DMS79 (cell line): ENCODE results near the gene LACRT.

Experiments
- DNase-seq: peaks from one replicate; lab custom pipeline; 2025; lab: John Stamatoyannopoulos, UW

The LACRT gene

DNA sequence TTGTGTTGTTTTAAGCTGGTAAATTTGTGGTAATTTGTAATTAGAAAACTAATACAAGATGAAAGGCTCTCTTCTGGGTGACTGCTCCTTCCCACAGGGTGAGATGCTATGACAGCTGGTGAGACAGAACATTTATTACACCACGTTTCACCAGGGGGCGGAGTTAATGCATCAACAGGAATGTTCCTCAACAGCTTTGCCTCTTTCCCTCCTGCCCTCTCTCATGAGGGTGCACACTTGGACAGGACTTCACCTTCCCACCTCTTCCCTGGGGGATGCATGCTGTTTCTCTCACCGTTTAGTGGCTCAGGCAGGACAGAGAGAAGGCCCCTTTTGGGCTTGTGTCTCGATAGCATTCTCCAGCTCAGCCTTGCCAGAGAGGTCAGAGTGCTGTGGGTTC lies 32.9 kb downstream of the LACRT start:
- DNase-seq: no peak

DNA sequence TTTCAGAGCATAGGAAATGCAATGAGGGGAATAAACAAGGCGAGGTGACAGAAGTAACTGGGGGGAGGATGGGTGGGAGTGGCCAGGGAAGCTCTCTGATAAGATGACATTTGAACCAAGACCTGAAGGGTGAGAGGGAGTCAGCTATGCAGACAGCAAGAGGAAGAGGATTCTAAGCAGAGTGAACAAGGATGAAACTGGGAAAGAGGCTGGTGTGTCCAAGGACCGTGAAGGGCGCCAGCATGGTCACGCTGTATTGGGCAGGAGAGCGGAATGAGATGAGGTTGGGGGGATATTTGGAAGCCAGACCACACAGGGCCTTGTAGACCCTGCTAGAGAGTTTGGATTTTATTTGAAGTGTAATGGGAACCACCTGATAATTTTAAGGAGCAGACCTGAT lies 35.7 kb downstream of the LACRT start:
- no peak for DNase-seq

DNA sequence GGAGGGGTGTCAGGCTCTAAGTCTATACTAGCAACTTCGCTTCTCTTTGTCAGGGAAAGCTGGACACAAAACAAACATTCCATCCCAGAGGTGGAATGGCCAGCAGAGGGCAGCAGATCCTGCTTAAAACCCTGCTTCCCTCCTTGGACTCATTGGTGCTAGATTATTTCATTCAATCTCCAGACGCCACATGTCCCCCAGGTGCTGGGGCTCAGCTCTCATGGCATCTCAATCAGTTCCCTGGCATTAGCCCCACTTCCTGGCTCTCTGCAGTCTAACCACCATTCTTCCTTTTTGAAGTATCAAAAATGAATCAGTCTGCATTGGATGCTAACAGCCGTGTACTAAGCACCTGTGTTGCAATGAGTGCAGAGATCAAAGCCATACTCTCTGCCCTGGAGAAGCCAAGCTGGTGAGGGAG lies 38.2 kb downstream of the LACRT start:
- DNase-seq: no peak

DNA sequence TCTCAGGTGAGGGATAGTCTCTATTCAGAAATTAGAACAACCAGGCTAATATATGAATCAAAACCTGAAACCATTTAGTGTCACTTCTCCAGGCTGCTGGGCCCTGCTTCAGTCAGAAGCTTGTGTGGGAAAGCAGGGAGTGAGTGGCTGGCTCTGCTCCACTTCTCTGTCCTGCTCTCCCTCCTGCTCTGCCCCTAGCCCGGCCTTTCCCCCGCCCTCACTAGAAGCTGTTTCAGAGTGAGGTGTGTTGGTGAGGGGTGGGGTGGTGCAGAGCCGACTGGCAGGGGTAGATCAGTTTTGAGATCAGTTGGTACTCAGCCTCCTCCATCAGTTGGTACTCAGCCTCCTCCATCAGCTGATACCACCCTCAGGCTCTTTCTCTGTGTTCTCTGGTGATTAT lies 39.2 kb downstream of the LACRT start:
- DNase-seq: no peak

DNA sequence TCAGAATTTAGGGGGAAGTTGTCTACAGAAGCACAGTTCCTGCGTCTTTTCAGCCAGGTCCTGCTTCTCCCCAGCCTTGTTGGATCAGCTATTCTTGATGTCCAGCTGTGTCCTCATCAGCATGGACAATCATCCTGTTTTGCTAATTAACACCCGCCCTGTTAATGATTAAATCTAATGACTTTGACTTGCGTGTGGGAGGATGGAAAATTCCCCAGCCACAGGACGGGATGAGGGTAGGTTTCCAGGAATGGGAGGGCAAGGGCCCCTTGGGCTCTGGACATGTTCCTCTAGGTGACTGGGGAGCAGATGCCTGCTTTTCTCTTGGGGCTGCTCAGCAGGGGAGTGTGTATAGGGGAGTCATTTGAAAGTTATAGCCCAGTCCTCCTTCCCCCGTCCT lies 41.0 kb downstream of the LACRT start:
- DNase-seq: no peak

DNA sequence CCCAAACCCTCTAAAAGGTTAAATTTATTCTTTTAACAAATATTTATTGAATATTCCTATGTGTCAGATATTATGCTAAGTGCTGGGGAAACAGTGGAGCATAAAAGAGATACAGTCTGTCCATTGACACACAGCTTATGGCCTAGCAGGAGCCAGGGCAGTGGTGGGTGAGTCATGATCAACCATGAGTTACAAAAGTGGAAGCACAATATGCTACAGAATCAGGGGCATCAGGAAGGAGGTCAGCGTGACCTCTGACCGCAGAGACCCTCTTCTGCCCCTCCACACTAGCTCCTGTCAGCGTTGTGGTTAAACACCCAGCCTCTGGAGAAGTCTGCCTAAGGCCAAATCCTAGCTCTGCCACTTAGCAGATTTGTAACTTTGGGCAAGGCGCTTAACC lies 41.6 kb downstream of the LACRT start:
- no peak for DNase-seq

DNA sequence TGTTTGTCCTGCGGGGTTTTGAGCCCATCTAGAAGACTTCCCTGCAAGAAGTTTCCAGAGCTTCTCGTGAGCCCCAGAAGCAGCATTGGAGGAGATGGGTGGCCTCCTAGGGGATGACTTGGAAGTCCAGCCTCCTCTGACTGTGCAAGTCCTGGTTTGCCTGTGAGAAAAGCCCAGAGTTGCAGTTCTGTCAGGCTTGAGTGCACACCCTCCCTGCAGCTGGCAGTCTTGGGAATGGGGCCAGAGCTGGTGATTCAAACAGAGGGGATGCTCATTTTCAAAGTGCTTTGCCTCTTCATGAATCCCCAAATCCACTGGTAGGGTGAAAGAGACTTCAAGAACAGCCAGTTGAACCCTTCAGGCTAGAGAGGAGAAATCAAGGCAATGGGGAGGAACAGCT lies 42.4 kb downstream of the LACRT start:
- DNase-seq: no peak

DNA sequence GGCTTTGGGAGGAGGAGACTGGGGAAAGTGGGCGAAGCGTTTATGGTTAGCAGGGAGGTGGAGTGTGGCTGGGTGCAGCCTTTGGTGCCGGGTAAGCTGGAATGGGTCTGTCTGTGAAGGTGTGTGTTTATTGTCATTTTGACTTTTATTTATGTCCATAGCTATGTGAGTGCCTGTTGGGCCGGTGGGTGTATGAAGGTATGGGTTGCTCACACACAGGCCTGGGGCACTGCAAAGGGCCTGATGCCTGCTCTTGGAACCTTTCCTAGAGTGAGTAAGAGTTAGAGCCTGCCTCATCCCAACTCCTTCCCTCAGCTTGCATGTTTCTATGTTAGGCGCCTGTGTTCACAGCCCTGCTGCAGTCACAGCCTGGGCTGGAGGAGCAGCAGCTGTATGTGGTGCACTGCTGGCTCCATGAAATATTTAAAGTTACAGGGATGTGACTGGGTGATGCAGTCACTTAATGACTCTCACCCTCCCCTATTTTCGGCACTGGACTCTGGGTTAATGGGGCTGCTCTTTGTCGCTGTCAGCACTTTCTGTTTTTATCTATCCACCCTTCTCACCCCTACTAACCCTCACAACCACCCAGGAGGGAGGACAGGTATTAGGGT lies 43.6 kb downstream of the LACRT start:
- no peak for DNase-seq

DNA sequence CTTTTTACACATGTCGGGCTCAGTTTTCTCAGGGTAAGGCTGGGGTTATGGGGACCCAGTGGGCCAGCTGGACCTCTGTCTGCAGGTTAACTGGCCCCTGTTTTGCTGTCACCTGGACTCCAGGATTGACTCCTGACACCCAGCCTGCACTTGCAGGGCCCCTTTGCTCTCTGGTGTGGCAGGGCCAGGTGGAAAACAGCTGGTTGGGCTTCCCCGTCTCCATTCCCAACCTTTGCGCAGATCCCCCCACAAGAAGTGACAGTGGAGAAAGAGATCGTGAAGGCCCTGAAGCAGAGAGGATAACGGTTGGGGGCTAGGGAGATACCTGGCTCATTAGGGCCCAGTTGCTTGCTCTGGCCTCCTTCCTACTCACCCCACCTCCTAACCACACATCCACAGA lies 44.7 kb downstream of the LACRT start:
- no peak for DNase-seq

DNA sequence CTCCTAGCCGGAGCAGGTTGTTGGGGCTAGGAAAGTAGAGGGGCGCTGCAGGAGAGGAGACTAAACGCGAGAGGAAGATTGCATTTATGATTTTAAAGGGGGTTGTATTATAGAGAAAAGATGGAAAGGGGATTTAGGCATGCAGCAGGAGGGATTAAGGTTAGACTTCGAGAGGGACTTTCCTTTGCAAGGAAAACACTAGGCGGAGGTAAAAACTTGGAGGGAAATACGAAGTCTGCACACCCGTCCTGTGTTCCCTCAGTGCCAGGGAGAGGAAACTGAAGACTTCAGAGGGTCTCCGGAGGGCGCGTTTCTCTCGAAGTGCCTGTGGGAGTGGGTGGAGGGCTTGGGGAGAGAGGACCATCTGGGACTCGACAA lies 45.8 kb downstream of the LACRT start:
- DNase-seq: no peak

DNA sequence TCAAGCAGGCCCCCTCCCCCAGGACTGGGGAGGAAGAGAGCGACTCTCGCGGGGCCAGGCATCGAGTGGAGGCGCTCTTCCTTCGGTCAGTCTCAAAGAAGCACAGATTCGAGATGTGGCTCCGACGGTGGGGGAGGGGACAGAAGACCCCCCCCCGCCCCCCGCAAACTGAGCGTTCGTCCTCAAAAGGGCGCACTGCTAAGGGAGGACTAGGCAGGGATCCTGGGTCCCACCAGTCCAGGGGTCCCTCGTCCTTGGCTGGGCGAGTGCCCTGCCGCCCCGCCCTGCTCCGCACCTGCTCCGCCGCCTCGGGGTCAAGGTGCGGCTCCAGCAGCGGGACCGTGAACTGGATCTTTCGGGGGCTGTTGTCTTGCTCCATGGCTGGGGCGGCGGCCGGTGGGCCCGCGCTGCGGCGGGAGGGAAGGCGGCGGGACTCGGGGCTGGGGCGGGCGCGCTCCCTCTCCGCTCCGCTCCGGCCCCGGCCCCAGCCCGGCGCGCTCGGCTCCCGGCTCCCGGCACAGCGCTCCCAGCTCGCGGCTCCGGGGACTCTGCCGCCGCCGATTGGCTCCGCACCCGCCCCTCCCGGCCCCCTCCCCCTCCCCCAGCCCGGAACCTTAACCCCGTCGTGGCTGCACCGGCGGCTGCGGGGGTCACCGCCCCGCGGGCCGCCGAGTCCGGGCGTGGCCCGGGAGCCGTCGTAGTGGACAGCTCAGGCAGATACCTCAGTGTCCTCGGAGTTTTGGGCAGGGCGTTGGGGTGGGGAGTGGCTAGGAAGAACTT lies 46.4 kb downstream of the LACRT start, which contains the start of gene PPP1R1A:
PPP1R1A (minus strand) TSS at position 550 of the 780 bp plus-strand sequence; CDS start at position 379, 171 bp downstream.
- DNase-seq: no peak

DNA sequence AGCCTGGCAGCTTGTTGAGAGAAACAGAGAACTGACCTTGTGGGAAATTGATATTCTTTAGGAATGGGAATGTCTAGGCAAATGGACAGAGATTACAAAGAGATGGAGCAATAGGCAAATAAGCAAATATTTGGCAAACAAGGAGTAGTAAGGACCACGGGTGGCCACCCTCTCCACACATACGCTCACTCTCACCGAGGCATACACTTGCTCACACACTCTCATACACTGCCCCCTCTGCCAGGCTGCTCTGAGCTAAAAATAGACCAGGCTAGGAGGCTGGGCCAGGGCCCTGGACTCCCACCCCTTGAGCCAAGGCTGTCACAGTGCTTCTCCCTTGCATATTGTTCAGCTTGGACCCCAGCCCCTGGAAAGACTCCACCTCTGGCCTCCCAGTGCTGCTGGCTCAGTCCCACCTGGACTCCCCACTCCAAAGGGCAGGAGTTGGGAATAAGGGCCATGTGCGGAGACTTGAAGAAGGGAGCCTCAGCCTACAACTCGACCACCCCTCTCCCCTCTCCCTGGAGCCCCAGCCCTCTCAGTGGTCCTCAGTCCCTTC lies 47.3 kb downstream of the LACRT start:
- DNase-seq: no peak

DNA sequence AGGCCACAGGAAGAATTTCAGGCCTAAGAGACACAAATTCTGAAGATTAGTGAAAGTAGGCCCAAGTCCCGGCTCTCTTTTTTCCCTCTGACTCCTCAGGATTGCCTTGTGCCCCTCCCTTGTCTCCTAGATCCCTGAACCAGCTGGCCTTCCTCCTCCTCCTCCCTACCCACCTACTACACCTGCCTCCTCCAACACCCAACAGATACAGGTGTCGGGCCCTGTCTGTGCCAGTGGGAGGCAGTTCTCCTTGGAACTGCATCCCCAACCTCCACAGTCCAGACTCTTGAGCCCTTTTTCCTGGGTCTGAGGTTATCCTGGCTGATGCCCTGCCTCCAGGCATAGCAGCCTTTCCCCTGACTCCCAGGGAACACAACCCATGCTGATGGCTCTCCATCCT lies 48.1 kb downstream of the LACRT start:
- no peak for DNase-seq

DNA sequence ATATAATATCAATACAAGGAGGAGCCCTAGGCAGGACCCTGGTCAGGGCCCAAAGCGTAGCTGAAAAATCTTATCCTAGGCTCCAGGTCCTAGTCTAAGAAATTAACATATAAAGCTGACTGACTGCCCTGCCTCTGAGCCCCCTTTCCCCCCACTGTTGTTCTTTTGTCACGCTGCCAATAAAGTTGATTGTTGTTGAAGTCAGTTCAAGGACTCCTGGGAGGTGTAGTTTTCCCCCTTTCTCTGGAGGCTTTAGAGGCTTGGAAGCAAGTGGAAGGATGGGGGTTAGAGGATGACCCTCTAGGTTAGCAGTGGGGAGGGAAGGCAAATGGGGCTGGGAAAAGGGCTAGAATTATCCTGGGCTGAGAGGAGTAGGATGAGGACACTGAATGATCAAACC lies 49.5 kb downstream of the LACRT start:
- no peak for DNase-seq

DNA sequence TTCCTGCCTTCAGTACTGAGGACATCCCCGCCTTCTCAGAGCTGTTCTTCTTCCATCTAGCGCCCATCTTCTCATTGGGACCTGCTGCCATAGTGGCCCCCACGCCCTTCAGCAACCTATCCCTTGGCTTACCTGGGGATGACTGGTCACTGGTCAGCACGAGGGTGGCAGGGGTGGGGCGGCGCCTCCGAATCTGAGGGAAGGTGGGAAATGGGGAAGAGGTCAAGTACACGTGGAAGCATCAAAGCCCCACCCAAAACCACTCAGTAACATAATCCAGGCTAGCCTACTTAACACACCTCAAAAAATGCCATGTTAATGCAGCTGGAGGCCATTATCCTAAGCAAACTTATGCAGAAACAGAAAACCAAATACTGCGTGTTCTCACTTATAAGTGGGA lies 50.6 kb downstream of the LACRT start:
- no peak for DNase-seq

DNA sequence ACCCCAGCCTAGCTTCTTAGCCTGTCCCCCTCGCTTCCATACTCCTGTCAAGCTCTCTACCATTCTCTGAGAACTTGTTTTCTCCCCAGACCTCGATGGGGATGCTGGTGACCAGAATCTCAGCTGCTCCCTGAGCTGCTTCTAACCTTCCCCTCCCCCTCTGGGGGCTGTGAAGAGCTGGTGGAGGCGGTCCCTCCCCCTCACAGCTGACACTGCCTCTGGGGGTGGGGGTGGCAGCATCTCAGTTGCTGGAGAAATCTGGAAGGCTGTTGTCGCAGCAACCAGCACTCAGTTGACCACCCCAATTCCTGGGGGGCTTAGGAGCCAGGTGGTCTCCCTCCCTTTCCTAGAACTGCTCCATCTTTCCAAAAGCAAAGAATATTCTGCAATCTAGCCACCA lies 51.0 kb downstream of the LACRT start:
- no peak for DNase-seq

DNA sequence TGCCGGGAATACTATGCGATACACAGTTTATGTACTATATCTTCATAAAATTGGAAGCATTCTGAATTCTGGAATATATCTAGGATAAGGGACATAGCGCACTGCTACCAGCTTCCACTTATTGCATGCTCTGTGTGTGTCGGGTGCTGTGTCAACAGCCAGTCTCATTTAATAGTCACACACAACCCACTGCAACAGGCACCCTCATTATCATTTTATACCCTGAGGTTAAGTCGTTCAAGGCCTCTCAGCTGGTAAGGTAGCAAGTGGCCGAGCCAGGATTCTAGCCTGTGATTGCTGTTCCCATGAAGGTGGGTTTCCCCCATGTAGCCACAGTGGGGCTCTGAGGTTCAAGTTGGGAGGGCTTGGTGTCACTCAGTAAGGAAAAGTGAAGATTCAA lies 53.3 kb downstream of the LACRT start:
- DNase-seq: no peak
